Vagina (tissue), 2 donors: ENCODE measurements around the gene PRKCG.

Experiments used
- POLR2A ChIP-seq, 2 donors: fragments of 450-650 bp; IDR thresholded peaks; one replicate each; pipeline ENCODE4 v1.6.1; 2017; ENCODE audit warnings: antibody characterized with exemption in 2 of 2, mild to moderate bottlenecking in 2 of 2, moderate library complexity in 2 of 2
- POLR2AphosphoS5 ChIP-seq, 2 donors: sonication (generic); formaldehyde crosslinking; IDR thresholded peaks; one replicate each; pipeline ENCODE4 v1.9.0; 2017; ENCODE audit warnings: antibody characterized with exemption in 2 of 2, mild to moderate bottlenecking in 2 of 2, low read depth in 1 of 2; ENCODE audit not compliant: insufficient read depth in 1 of 2
- TF ChIP-seq, protein P1 (sequence below), 3 experiments: fragments of 450-650 bp in 2 of 3; fragments of 200-600 bp in 1 of 3; sonication (generic) in 1 of 3; IDR thresholded peaks; one replicate each; pipeline ENCODE4 v1.5.1; 2017 to 2019; ENCODE audit warnings: antibody characterized with exemption in 3 of 3, mild to moderate bottlenecking in 2 of 3, moderate library complexity in 2 of 3

DNA sequence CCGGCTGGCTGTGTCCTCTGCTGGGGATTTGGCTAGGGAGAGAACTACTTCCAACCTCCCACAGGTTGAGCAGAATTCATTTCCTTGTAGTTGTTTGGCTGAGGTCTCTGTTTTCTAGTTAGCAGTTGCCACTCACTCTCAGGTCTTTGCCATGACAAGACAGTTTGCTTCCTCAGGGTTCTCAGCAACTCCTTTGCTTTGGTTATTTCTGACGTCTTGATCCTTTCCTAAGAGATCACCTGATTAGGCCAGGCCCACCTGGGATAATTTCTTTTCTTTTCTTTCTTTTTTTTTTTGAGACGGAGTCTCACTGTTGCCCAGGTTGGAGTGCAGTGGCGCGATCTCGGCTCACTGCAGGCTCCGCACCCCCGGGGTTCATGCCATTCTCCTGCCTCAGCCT lies 71.4 kb downstream of the PRKCG start:
- TF ChIP-seq POLR2A (IDR thresholded peaks at IDR 0.05) (no peak), POLR2AphosphoS5 (IDR thresholded peaks at IDR 0.05; ENCODE audit: insufficient read depth in 1 of 2, low read depth in 1 of 2) (no peak)
- TF ChIP-seq, protein P1, sequence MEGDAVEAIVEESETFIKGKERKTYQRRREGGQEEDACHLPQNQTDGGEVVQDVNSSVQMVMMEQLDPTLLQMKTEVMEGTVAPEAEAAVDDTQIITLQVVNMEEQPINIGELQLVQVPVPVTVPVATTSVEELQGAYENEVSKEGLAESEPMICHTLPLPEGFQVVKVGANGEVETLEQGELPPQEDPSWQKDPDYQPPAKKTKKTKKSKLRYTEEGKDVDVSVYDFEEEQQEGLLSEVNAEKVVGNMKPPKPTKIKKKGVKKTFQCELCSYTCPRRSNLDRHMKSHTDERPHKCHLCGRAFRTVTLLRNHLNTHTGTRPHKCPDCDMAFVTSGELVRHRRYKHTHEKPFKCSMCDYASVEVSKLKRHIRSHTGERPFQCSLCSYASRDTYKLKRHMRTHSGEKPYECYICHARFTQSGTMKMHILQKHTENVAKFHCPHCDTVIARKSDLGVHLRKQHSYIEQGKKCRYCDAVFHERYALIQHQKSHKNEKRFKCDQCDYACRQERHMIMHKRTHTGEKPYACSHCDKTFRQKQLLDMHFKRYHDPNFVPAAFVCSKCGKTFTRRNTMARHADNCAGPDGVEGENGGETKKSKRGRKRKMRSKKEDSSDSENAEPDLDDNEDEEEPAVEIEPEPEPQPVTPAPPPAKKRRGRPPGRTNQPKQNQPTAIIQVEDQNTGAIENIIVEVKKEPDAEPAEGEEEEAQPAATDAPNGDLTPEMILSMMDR (IDR thresholded peaks at IDR 0.05), result no peak
